Keratinocyte (primary cell): ENCODE measurements around the gene AIG1. TPM values are rescaled to one million over a fixed set of nuclear protein-coding genes. Genes with fewer than 3 reads are reported as not detected.

ENCODE experiments used
- DNase-seq: peaks from one replicate; pipeline ENCODE4 v3.0.0-alpha.2; 2011; ENCODE audit warnings: low read depth, missing footprints, low spot score
- FAIRE-seq: peaks from 2 replicates; lab custom pipeline; 2011; peaks lifted over from hg19 to GRCh38; lab: Jason Lieb, UNC
- H2AFZ ChIP-seq: 2 replicates; pipeline ENCODE4 v1.6.0; 2012; ENCODE audit warnings: low read length, control low read depth, inconsistent platforms; ENCODE audit not compliant: control insufficient read depth
- H3K27ac ChIP-seq: 2 replicates; pipeline ENCODE4 v1.5.1; 2011; ENCODE audit warnings: low read length; ENCODE audit not compliant: control insufficient read depth, insufficient read depth
- H3K27me3 ChIP-seq: 3 replicates; pipeline ENCODE4 v1.6.0; 2011; ENCODE audit warnings: low read length; ENCODE audit not compliant: control insufficient read depth, insufficient read depth; ENCODE audit errors: extremely low read depth
- H3K36me3 ChIP-seq, 2 experiments: 2 replicates in 1 of 2; 3 replicates in 1 of 2; pipeline ENCODE4 v1.5.1; 2011; ENCODE audit warnings: low read length in 2 of 2, mild to moderate bottlenecking in 1 of 2; ENCODE audit not compliant: control insufficient read depth in 2 of 2, insufficient read depth in 2 of 2; ENCODE audit errors: extremely low read depth in 1 of 2
- H3K4me1 ChIP-seq: 3 replicates; pipeline ENCODE4 v1.5.1; 2011; ENCODE audit warnings: low read length; ENCODE audit not compliant: control insufficient read depth, insufficient read depth; ENCODE audit errors: extremely low read depth
- H3K4me2 ChIP-seq: 3 replicates; pipeline ENCODE4 v1.6.0; 2011; ENCODE audit warnings: low read depth, low read length; ENCODE audit not compliant: control insufficient read depth, insufficient read depth; ENCODE audit errors: extremely low read depth
- H3K4me3 ChIP-seq, 3 experiments: fragments of 200-600 bp in 1 of 3; sonication (generic) in 1 of 3; 2 replicates in 2 of 3; 3 replicates in 1 of 3; pipeline ENCODE4 v1.5.1; 2011 to 2016; ENCODE audit warnings: low read length in 3 of 3, mild to moderate bottlenecking in 3 of 3, control low read depth in 2 of 3, inconsistent platforms in 1 of 3, low read depth in 1 of 3, mixed read lengths in 1 of 3, mixed run types in 1 of 3, moderate library complexity in 1 of 3; ENCODE audit not compliant: control insufficient read depth in 2 of 3, insufficient read depth in 2 of 3; ENCODE audit errors: extremely low read depth in 1 of 3
- H3K79me2 ChIP-seq: 2 replicates; pipeline ENCODE4 v1.6.0; 2012; ENCODE audit warnings: low read length; ENCODE audit not compliant: control insufficient read depth, insufficient read depth
- H3K9ac ChIP-seq: 3 replicates; pipeline ENCODE4 v1.6.0; 2011; ENCODE audit warnings: low read length; ENCODE audit not compliant: control insufficient read depth, insufficient read depth; ENCODE audit errors: extremely low read depth
- H3K9me1 ChIP-seq: 3 replicates; pipeline ENCODE4 v1.6.0; 2011; ENCODE audit warnings: low read length; ENCODE audit not compliant: control insufficient read depth, insufficient read depth; ENCODE audit errors: extremely low read depth
- H3K9me3 ChIP-seq: 2 replicates; pipeline ENCODE4 v1.5.1; 2012; ENCODE audit warnings: low read depth, low read length; ENCODE audit not compliant: control insufficient read depth
- H4K20me1 ChIP-seq: 3 replicates; pipeline ENCODE4 v1.6.0; 2011; ENCODE audit warnings: low read length; ENCODE audit not compliant: control insufficient read depth, insufficient read depth; ENCODE audit errors: extremely low read depth
- EZH2 ChIP-seq: IDR thresholded peaks from one replicate; pipeline ENCODE4 v1.6.1; 2012; ENCODE audit warnings: inconsistent platforms, mild to moderate bottlenecking, low read length, moderate library complexity
- dilution Hi-C: fragments of 300-500 bp; cut with MboI; formaldehyde crosslinking; loops from one replicate; pipeline ENCODE4 v1.7.0; 2020; ENCODE audit warnings: low sequenced_read_pairs; ENCODE audit not compliant: extremely low pct_ligation_motif_present
- polyA plus RNA-seq, 5 experiments: library from polyadenylated mRNA; depleted of rRNA in 3 of 5; stranded (reverse) in 3 of 5; stranded (forward) in 1 of 5; unstranded in 1 of 5; fragments of >200 nt; gene quantifications; 1 replicate in 1 of 5; 2 replicates in 3 of 5; 3 replicates in 1 of 5; pipeline versions ENCODE4 v1.2.1 to v1.2.3, GENCODE V29; 2011 to 2012; ENCODE audit warnings: missing spikeins in 2 of 5, low read depth in 1 of 5, low replicate concordance in 1 of 5
- TF ChIP-seq, protein P1 (sequence below), 3 experiments: IDR thresholded peaks in 1 of 3; conservative IDR thresholded peaks in 1 of 3; optimal IDR thresholded peaks in 1 of 3; 2 replicates in 2 of 3; 3 replicates in 1 of 3; pipeline versions ENCODE3 to v1.5.1; 2011; ENCODE audit warnings: low read length in 3 of 3, mild to moderate bottlenecking in 3 of 3, moderate library complexity in 2 of 3, control low read depth in 1 of 3, inconsistent platforms in 1 of 3; ENCODE audit not compliant: insufficient read depth in 2 of 3; ENCODE audit errors: extremely low read depth in 1 of 3

Gene AIG1
- polyA plus RNA-seq, 1 donor (not counting 4 experiments of a cell fraction or from before 2014, with no cell fraction given), result 77.1 TPM

- Histone ChIP-seq H3K4me2 (no peak overlapping the region), H3K27me3 (no peaks in the 10 kb centered on the region), H3K4me3 (no peak overlapping the region), H2AFZ (no peak overlapping the region), H3K9me3 (no peaks in the 10 kb centered on the region), H3K27ac (no peak overlapping the region), H3K36me3 (no peaks in the 10 kb centered on the region), H3K9ac (no peak overlapping the region), H3K4me1 (peaks cover 10% of the 10 kb centered on the region), H3K79me2 (no peaks in the 10 kb centered on the region), H3K9me1 (no peaks in the 10 kb centered on the region), H4K20me1 (no peaks in the 10 kb centered on the region)
- no peak for TF ChIP-seq EZH2
- TF ChIP-seq, protein P1, sequence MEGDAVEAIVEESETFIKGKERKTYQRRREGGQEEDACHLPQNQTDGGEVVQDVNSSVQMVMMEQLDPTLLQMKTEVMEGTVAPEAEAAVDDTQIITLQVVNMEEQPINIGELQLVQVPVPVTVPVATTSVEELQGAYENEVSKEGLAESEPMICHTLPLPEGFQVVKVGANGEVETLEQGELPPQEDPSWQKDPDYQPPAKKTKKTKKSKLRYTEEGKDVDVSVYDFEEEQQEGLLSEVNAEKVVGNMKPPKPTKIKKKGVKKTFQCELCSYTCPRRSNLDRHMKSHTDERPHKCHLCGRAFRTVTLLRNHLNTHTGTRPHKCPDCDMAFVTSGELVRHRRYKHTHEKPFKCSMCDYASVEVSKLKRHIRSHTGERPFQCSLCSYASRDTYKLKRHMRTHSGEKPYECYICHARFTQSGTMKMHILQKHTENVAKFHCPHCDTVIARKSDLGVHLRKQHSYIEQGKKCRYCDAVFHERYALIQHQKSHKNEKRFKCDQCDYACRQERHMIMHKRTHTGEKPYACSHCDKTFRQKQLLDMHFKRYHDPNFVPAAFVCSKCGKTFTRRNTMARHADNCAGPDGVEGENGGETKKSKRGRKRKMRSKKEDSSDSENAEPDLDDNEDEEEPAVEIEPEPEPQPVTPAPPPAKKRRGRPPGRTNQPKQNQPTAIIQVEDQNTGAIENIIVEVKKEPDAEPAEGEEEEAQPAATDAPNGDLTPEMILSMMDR (optimal IDR thresholded peaks at IDR 0.05 in 1 of 3, IDR thresholded peaks at IDR 0.05 in 1 of 3, conservative IDR thresholded peaks at IDR 0.05 in 1 of 3; ENCODE audit: extremely low read depth in 1 of 3, insufficient read depth in 2 of 3, low read length in 3 of 3), result no peak
- FAIRE-seq (peak; percentile 13), DNase-seq (no peak)
- dilution Hi-C loops, result no loop called here
These were observed 132.9 kb downstream of the AIG1 start for GRCh38 chr6:143193571-143194094.

DNA sequence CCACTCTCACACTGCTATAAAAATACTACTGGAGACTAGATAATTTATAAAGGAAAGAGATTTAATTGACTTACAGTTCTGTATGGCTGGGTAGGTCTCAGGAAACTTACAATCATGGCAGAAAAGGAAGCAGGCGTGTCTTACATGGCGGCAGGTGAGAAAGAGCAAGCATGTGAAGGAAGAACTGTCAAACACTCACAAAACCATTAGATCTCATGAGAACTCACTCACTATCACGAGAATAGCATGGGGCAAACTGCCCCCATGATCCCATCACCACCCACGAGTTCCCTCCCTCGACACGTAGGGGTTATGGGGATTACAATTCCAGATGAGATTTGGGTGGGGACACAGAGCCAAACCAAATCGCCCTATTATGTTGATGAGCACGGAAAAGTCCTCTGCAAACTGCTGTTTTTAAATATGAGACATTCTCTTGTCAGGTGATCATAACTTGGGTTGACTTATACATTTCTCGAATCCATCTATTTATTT, 133.5 kb downstream of the AIG1 start:
- H3K36me3 ChIP-seq, result no peaks in the 10 kb centered on the region
- H3K9me1 ChIP-seq, result no peaks in the 10 kb centered on the region
- no peak overlapping the region for H3K27ac ChIP-seq
- peaks cover 10% of the 10 kb centered on the region for H3K4me1 ChIP-seq
- DNase-seq, result no peak
- TF ChIP-seq, protein P1 (optimal IDR thresholded peaks at IDR 0.05 in 1 of 3, IDR thresholded peaks at IDR 0.05 in 1 of 3, conservative IDR thresholded peaks at IDR 0.05 in 1 of 3; ENCODE audit: extremely low read depth in 1 of 3, insufficient read depth in 2 of 3, low read length in 3 of 3), result no peak
- TF ChIP-seq EZH2, result no peak
- no peaks in the 10 kb centered on the region for H4K20me1 ChIP-seq
- dilution Hi-C loops, result no loop called here
- no peak for FAIRE-seq
- H3K4me2 ChIP-seq, result no peak overlapping the region
- H2AFZ ChIP-seq, result no peak overlapping the region
- no peak overlapping the region for H3K4me3 ChIP-seq
- no peaks in the 10 kb centered on the region for H3K9me3 ChIP-seq
- H3K27me3 ChIP-seq, result no peaks in the 10 kb centered on the region
- no peaks in the 10 kb centered on the region for H3K79me2 ChIP-seq
- no peak overlapping the region for H3K9ac ChIP-seq
